ENCODE data around the gene GRID1. TPM values are rescaled to one million over a fixed set of nuclear protein-coding genes. Genes with fewer than 3 reads are reported as not detected.

Gene GRID1
- polyA plus RNA-seq, 1 experiment = 0.49 TPM

- DNase-seq (ENCODE audit: low read depth) = no peak
- H3K4me3 ChIP-seq (ENCODE audit: low read depth, low read length) = no peak overlapping the region
- no peaks in the 10 kb centered on the region for H3K36me3 ChIP-seq (ENCODE audit: control insufficient read depth, insufficient read depth, low read length)
- TF ChIP-seq, protein P1, sequence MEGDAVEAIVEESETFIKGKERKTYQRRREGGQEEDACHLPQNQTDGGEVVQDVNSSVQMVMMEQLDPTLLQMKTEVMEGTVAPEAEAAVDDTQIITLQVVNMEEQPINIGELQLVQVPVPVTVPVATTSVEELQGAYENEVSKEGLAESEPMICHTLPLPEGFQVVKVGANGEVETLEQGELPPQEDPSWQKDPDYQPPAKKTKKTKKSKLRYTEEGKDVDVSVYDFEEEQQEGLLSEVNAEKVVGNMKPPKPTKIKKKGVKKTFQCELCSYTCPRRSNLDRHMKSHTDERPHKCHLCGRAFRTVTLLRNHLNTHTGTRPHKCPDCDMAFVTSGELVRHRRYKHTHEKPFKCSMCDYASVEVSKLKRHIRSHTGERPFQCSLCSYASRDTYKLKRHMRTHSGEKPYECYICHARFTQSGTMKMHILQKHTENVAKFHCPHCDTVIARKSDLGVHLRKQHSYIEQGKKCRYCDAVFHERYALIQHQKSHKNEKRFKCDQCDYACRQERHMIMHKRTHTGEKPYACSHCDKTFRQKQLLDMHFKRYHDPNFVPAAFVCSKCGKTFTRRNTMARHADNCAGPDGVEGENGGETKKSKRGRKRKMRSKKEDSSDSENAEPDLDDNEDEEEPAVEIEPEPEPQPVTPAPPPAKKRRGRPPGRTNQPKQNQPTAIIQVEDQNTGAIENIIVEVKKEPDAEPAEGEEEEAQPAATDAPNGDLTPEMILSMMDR (IDR thresholded peaks at IDR 0.05; ENCODE audit: insufficient read depth, low read depth, low read length) = no peak
- POLR2A ChIA-PET = no interaction called here
- CTCF ChIA-PET = interaction anchor here (1.4 kb wide), 1 partner anchor 9 kb away, joined by 3 read pairs; no protein-coding TSS in a partner anchor
- no peaks in the 10 kb centered on the region for H3K27me3 ChIP-seq (ENCODE audit: control insufficient read depth, insufficient read depth, low read length)
These were observed 67.0 kb downstream of the GRID1 start for GRCh38 chr10:86299562-86299961.

DNA sequence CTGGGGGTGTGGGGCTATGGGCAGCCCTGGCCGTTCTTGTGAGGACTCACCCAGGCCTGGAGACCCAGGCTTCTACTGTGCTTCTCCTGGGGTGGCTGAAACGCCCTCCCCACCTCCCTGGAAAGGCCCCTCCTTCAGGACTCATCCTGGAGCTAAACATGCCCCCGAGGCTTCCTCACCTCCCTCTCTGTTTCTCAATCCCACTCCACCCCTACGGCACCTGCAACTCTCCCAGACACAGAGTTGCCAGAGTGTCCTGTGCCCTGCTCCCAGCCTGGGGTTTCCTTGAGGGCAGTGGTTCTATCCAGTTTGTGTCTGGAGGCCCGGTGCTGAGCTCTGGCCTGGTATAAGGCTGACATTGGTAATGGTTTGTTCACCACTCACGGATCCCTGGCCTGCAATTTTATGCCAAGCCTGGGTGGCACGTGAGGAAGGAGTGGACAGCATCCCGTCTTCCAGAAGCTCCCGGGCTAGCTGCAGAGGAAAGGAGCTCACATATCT lies 68.0 kb downstream of the GRID1 start:
- POLR2A ChIA-PET = no interaction called here
- no peak for DNase-seq (ENCODE audit: low read depth)
- CTCF ChIA-PET = no interaction called here
- TF ChIP-seq, protein P1 (IDR thresholded peaks at IDR 0.05; ENCODE audit: insufficient read depth, low read depth, low read length) = no peak
- no peak overlapping the region for H3K4me3 ChIP-seq (ENCODE audit: low read depth, low read length)
- H3K36me3 ChIP-seq (ENCODE audit: control insufficient read depth, insufficient read depth, low read length) = no peaks in the 10 kb centered on the region
- H3K27me3 ChIP-seq (ENCODE audit: control insufficient read depth, insufficient read depth, low read length) = no peaks in the 10 kb centered on the region

- CTCF ChIA-PET = no interaction called here
- H3K4me3 ChIP-seq (ENCODE audit: low read depth, low read length) = no peak overlapping the region
These were observed 70.8 kb downstream of the GRID1 start for GRCh38 chr10:86295791-86296190.

DNA sequence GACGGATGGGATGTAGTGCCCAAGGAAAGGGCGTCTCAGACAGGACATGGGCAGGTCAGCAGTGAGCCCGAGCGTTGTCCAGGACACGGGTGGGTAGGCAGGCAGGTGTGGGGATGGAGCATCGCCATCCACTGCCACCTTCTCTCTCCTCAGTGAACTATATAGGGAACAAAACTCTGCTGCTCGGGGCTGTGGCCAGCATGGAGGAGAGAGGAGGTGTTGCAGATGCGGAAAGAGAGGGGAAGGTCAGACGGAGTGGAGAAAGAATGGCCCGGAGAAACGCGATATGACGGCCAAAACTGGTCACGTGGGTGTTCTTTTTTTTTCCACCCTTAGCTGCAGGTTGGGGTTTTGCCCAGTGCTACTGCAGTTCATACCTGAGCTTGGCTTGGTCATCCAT lies 71.2 kb downstream of the GRID1 start:
- TF ChIP-seq, protein P1 (IDR thresholded peaks at IDR 0.05; ENCODE audit: insufficient read depth, low read depth, low read length) = no peak
- POLR2A ChIA-PET = no interaction called here
- CTCF ChIA-PET = no interaction called here
- Histone ChIP-seq H3K4me3 (ENCODE audit: low read depth, low read length) (no peak overlapping the region), H3K27me3 (ENCODE audit: control insufficient read depth, insufficient read depth, low read length) (no peaks in the 10 kb centered on the region), H3K36me3 (ENCODE audit: control insufficient read depth, insufficient read depth, low read length) (no peaks in the 10 kb centered on the region)
- DNase-seq (ENCODE audit: low read depth) = no peak

More at GRCh38 chr10:86295791-86296190, 70.8 kb downstream of the GRID1 start:
- TF ChIP-seq, protein P1 (IDR thresholded peaks at IDR 0.05; ENCODE audit: insufficient read depth, low read depth, low read length) = no peak
- DNase-seq (ENCODE audit: low read depth) = no peak
- no peaks in the 10 kb centered on the region for H3K27me3 ChIP-seq (ENCODE audit: control insufficient read depth, insufficient read depth, low read length)
- POLR2A ChIA-PET = no interaction called here
- no peaks in the 10 kb centered on the region for H3K36me3 ChIP-seq (ENCODE audit: control insufficient read depth, insufficient read depth, low read length)

- TF ChIP-seq, protein P1 (IDR thresholded peaks at IDR 0.05; ENCODE audit: insufficient read depth, low read depth, low read length) = no peak
- CTCF ChIA-PET = no interaction called here
- no peaks in the 10 kb centered on the region for H3K36me3 ChIP-seq (ENCODE audit: control insufficient read depth, insufficient read depth, low read length)
These were observed 72.0 kb downstream of the GRID1 start for GRCh38 chr10:86294346-86295265.

More at GRCh38 chr10:86294346-86295265, 72.0 kb downstream of the GRID1 start:
- Histone ChIP-seq H3K27me3 (ENCODE audit: control insufficient read depth, insufficient read depth, low read length) (no peaks in the 10 kb centered on the region), H3K4me3 (ENCODE audit: low read depth, low read length) (no peak overlapping the region)
- DNase-seq (ENCODE audit: low read depth) = no peak
- POLR2A ChIA-PET = no interaction called here
